Fibroblast of lung (primary cell): ENCODE measurements around the gene ZSCAN4.

Source experiments
- EZH2 ChIP-seq: IDR thresholded peaks from 2 replicates; pipeline ENCODE4 v1.5.1; 2012; ENCODE audit warnings: low read length, control low read depth, mild to moderate bottlenecking; ENCODE audit errors: missing control alignments
- TF ChIP-seq, protein P1 (sequence below), 2 donors: IDR thresholded peaks in 1 of 2; conservative IDR thresholded peaks in 1 of 2; 1 replicate in 1 of 2; 2 replicates in 1 of 2; pipeline ENCODE4 v1.5.1; 2011 to 2012; ENCODE audit warnings: low read length in 2 of 2, control low read depth in 1 of 2, inconsistent platforms in 1 of 2, low read depth in 1 of 2, mild to moderate bottlenecking in 1 of 2

DNA sequence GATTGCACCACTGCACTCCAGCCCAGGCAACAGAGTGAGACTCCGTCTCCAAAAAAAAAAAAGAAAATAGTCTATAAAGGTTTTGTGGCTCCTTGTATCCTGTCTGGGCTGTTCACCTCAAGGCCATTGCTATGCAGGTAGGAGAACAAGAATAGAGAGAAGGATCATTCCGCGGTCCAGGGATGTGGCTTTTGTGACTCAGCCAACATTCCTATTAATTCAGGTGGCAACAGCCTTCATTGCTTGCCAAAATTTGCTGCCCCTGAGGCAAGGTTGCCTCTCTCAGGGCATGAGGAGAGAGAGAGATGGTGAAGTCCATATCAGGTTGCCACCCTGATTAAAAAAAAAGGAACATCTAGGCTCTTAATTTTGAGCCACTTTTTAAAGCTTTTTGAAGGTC, 21.0 kb downstream of the ZSCAN4 start:
- TF ChIP-seq, protein P1, sequence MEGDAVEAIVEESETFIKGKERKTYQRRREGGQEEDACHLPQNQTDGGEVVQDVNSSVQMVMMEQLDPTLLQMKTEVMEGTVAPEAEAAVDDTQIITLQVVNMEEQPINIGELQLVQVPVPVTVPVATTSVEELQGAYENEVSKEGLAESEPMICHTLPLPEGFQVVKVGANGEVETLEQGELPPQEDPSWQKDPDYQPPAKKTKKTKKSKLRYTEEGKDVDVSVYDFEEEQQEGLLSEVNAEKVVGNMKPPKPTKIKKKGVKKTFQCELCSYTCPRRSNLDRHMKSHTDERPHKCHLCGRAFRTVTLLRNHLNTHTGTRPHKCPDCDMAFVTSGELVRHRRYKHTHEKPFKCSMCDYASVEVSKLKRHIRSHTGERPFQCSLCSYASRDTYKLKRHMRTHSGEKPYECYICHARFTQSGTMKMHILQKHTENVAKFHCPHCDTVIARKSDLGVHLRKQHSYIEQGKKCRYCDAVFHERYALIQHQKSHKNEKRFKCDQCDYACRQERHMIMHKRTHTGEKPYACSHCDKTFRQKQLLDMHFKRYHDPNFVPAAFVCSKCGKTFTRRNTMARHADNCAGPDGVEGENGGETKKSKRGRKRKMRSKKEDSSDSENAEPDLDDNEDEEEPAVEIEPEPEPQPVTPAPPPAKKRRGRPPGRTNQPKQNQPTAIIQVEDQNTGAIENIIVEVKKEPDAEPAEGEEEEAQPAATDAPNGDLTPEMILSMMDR (conservative IDR thresholded peaks at IDR 0.05 in 1 of 2, IDR thresholded peaks at IDR 0.05 in 1 of 2; ENCODE audit: low read depth in 1 of 2, low read length in 2 of 2): no peak
- no peak for TF ChIP-seq EZH2
